Bronchial epithelial cell (primary cell): Measurements from ENCODE around the gene BCL11B. TPM values are rescaled to one million over a fixed set of nuclear protein-coding genes. Genes with fewer than 3 reads are reported as not detected.

ENCODE experiments used
- DNase-seq: peaks from one replicate; pipeline ENCODE4 v3.0.0-alpha.2; 2010; ENCODE audit warnings: low read depth
- FAIRE-seq: peaks from 2 replicates; lab custom pipeline; 2011; peaks lifted over from hg19 to GRCh38; lab: Jason Lieb, UNC
- H3K27me3 ChIP-seq: 2 replicates; pipeline ENCODE4 v1.5.1; 2011; ENCODE audit warnings: low read length; ENCODE audit not compliant: control insufficient read depth, insufficient read depth
- H3K36me3 ChIP-seq: 2 replicates; pipeline ENCODE4 v1.5.1; 2011; ENCODE audit warnings: low read length; ENCODE audit not compliant: control insufficient read depth, insufficient read depth
- H3K4me3 ChIP-seq: 2 replicates; pipeline ENCODE4 v1.5.1; 2011; ENCODE audit warnings: mild to moderate bottlenecking, low read depth, low read length, control low read depth
- CTCF ChIP-seq: IDR thresholded peaks from 2 replicates; pipeline ENCODE4 v1.5.1; 2011; ENCODE audit warnings: mild to moderate bottlenecking, moderate library complexity, low read length, control low read depth, inconsistent platforms; ENCODE audit not compliant: insufficient read depth, severe bottlenecking
- total RNA-seq: library from RNA; depleted of rRNA; stranded (reverse); fragments of >200 nt; gene quantifications from 2 replicates; pipeline ENCODE4 v1.2.1, GENCODE V29; 2014

Gene BCL11B
- total RNA-seq, 1 donor from 2014 or later, result 5.3 TPM

DNA sequence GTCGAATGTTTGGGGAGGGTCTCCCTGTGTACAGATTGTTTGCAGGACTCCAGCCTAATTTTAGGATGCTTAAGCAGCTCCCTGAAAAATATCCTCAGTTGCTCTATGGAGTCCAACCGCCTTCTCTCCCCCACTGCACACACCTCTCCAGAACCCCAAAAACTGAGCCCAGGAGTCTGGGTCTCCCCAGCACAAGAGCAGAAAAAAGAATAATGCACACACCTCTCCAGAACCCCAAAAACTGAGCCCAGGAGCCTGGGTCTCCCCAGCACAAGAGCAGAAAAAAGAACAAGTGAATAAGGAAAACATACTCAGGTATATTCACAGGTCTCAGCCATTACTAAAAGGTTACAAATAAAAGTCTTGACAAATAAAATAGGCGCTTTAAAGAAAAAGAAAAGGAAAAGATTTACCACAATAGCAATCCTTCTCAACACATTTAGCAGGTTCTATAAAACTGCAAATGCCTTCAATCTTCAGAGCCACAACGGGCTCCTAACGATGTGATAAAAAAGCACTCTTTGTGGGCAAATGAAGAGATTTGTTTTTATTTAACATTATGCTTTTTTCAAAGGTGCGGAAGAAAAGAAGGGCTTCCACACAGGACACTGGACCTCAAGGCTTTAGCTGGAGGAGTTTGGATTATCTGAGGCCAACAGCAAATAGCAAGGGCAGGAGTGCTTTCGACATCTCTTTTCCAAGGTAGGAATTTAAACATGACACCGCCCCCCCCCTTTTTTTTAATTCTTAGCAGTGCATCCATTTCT lies 8.2 kb downstream of the BCL11B start:
- no peak for DNase-seq
- TF ChIP-seq CTCF, result no peak
- Histone ChIP-seq H3K36me3 (peaks cover 2% of the 10 kb centered on the region), H3K27me3 (no peaks in the 10 kb centered on the region), H3K4me3 (no peak overlapping the region)
- FAIRE-seq, result no peak

DNA sequence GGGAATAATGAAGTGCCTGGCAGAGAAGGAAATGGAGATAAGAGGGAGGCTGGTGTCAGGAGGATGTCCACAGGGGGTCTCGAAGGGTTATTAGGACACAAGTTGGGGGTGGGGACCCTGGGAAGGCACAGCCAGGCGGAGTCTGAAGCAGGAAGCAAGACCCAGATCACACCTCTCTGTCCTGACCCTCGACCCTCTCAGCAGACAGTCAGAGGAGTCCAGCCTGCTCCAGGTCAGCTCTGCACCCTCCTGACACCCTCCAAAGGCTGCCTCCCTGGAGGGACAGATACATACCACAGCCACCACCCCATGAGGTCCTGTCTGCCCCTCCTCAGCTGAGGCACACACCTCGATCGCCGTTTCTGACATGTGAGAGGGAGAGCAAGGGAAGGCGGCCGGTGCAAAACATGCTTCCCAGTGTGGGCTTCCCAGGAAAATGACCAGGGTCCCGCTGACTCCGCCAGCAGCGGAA lies 9.0 kb downstream of the BCL11B start:
- FAIRE-seq (no peak), DNase-seq (no peak)
- Histone ChIP-seq H3K4me3 (no peak overlapping the region), H3K27me3 (no peaks in the 10 kb centered on the region), H3K36me3 (peaks cover 2% of the 10 kb centered on the region)
- no peak for TF ChIP-seq CTCF

- FAIRE-seq, result no peak
Observed at GRCh38 chr14:99261912-99262787, 9.8 kb downstream of the BCL11B start.

GRCh38 chr14:99260587-99261551 lies 11.1 kb downstream of the BCL11B start:
- FAIRE-seq (no peak), DNase-seq (no peak)
- no peak for TF ChIP-seq CTCF
- Histone ChIP-seq H3K36me3 (peaks cover 5% of the 10 kb centered on the region), H3K27me3 (no peaks in the 10 kb centered on the region), H3K4me3 (no peak overlapping the region)

More at GRCh38 chr14:99261912-99262787, 9.8 kb downstream of the BCL11B start:
- Histone ChIP-seq H3K27me3 (no peaks in the 10 kb centered on the region), H3K4me3 (no peak overlapping the region), H3K36me3 (peaks cover 4% of the 10 kb centered on the region)
- DNase-seq, result no peak
- no peak for TF ChIP-seq CTCF

DNA sequence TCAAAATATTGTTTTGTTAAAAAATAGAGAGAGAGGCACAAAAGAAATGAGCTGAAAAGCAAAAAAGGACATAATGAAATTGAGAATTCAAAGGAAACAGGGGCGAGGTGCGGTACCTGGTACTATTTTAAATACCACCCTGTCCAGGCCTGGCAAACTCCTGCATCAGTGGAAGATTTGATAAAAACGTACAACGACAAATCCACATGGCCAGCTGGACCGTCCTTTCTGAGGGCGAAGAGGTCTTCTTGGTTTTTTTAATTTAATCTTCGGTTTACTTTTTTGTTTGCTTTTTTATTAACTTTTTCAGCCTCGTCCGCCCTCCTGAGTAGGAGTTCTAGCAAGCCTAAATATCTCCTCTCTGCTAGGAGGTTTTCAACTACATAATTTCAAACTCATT lies 11.9 kb downstream of the BCL11B start:
- FAIRE-seq (no peak), DNase-seq (no peak)
- H3K36me3 ChIP-seq, result peaks cover 5% of the 10 kb centered on the region
- H3K27me3 ChIP-seq, result no peaks in the 10 kb centered on the region
- no peak for TF ChIP-seq CTCF
- no peak overlapping the region for H3K4me3 ChIP-seq
